Neural cell (in vitro differentiated cells): ENCODE measurements around the gene STX8. TPM values are rescaled to one million over a fixed set of nuclear protein-coding genes. Genes with fewer than 3 reads are reported as not detected.

Source experiments
- H2AFZ ChIP-seq: fragments of 200-600, 300-800 bp; sonication (generic), shearing (Covaris generic); 2 replicates; pipeline ENCODE4 v1.6.0; 2014; ENCODE audit warnings: low read depth, mild to moderate bottlenecking, antibody characterized with exemption, low read length, moderate library complexity
- H3F3A ChIP-seq: fragments of 200-600 bp; shearing (Covaris generic); 2 replicates; pipeline ENCODE4 v1.6.1; 2016; ENCODE audit warnings: mild to moderate bottlenecking, moderate library complexity, mixed read lengths, antibody characterized with exemption, low read length; ENCODE audit not compliant: insufficient read depth, poor library complexity, severe bottlenecking
- H3K27ac ChIP-seq: fragments of 200-600, 300-800 bp; sonication (generic), shearing (Covaris generic); 2 replicates; pipeline ENCODE4 v1.5.1; 2014; ENCODE audit warnings: mild to moderate bottlenecking, low read length, moderate library complexity
- H3K27me3 ChIP-seq: fragments of 300-800, 200-600 bp; sonication (generic), shearing (Covaris generic); 2 replicates; pipeline ENCODE4 v1.6.0; 2014; ENCODE audit warnings: mild to moderate bottlenecking, low read depth, low read length, moderate library complexity; ENCODE audit not compliant: insufficient read depth
- H3K36me3 ChIP-seq: fragments of 300-800, 200-600 bp; sonication (generic), shearing (Covaris generic); 2 replicates; pipeline ENCODE4 v1.5.1; 2014; ENCODE audit warnings: mild to moderate bottlenecking, antibody characterized with exemption, low read length, moderate library complexity; ENCODE audit not compliant: insufficient read depth
- H3K4me2 ChIP-seq: fragments of 300-800, 200-600 bp; sonication (generic), shearing (Covaris generic); 2 replicates; pipeline ENCODE4 v1.6.0; 2014; ENCODE audit warnings: mild to moderate bottlenecking, low read length
- H3K4me3 ChIP-seq: fragments of 300-800, 200-600 bp; sonication (generic), shearing (Covaris generic); 2 replicates; pipeline ENCODE4 v1.5.1; 2014; ENCODE audit warnings: mild to moderate bottlenecking, low read length, moderate library complexity
- H3K79me2 ChIP-seq: fragments of 200-600 bp; shearing (Covaris generic); replicated peaks from 2 replicates; pipeline ENCODE4 v1.6.0; 2014; ENCODE audit warnings: mild to moderate bottlenecking, low read length, moderate library complexity; ENCODE audit not compliant: insufficient read depth
- H3K9ac ChIP-seq: fragments of 300-800, 200-600 bp; sonication (generic), shearing (Covaris generic); 2 replicates; pipeline ENCODE4 v1.6.1; 2016; ENCODE audit warnings: mild to moderate bottlenecking, low read length, mixed read lengths
- H3K9me2 ChIP-seq: fragments of 200-600 bp; shearing (Covaris generic); 2 replicates; pipeline ENCODE4 v1.6.1; 2016; ENCODE audit warnings: mild to moderate bottlenecking, low read length, mixed read lengths; ENCODE audit not compliant: insufficient read depth
- H3K9me3 ChIP-seq: fragments of 200-600, 300-800 bp; sonication (generic), shearing (Covaris generic); 2 replicates; pipeline ENCODE4 v1.6.1; 2016; ENCODE audit warnings: mild to moderate bottlenecking, mixed run types, low read length, moderate library complexity, mixed read lengths
- H4K20me1 ChIP-seq: fragments of 200-600 bp; shearing (Covaris generic); 2 replicates; pipeline ENCODE4 v1.6.1; 2016; ENCODE audit warnings: mild to moderate bottlenecking, mixed run types; ENCODE audit not compliant: insufficient read depth
- CTCF ChIP-seq: fragments of 450-650 bp; IDR thresholded peaks from 2 replicates; pipeline ENCODE4 v1.5.1; 2014; ENCODE audit warnings: antibody characterized with exemption, mild to moderate bottlenecking, moderate library complexity; ENCODE audit not compliant: poor library complexity, severe bottlenecking
- EP300 ChIP-seq: fragments of 450-650 bp; conservative IDR thresholded peaks from 2 replicates; pipeline ENCODE4 v1.6.1; 2014; ENCODE audit warnings: antibody characterized with exemption, mild to moderate bottlenecking, moderate library complexity; ENCODE audit not compliant: poor library complexity, severe bottlenecking
- EZH2 ChIP-seq: fragments of 200-600, 300-800 bp; shearing (Covaris generic), sonication (generic); IDR thresholded peaks from 2 replicates; pipeline ENCODE4 v1.6.1; 2014; ENCODE audit warnings: antibody characterized with exemption, low read length, borderline replicate concordance, mild to moderate bottlenecking; ENCODE audit not compliant: insufficient read depth, poor library complexity, severe bottlenecking
- MXI1 ChIP-seq: fragments of 450-650 bp; conservative IDR thresholded peaks from 2 replicates; pipeline ENCODE4 v1.6.1; 2014; ENCODE audit warnings: antibody characterized with exemption, mild to moderate bottlenecking; ENCODE audit not compliant: poor library complexity, severe bottlenecking
- POLR2AphosphoS5 ChIP-seq: IDR thresholded peaks from 2 replicates; pipeline ENCODE4 v1.6.1; 2012
- RAD21 ChIP-seq: fragments of 450-650 bp; conservative IDR thresholded peaks from 2 replicates; pipeline ENCODE4 v1.6.1; 2014; ENCODE audit warnings: antibody characterized with exemption, mild to moderate bottlenecking, moderate library complexity
- REST ChIP-seq: IDR thresholded peaks from 2 replicates; pipeline ENCODE4 v1.6.1; 2012; ENCODE audit warnings: borderline replicate concordance
- SMC3 ChIP-seq: fragments of 450-650 bp; conservative IDR thresholded peaks from 2 replicates; pipeline ENCODE4 v1.6.1; 2014; ENCODE audit warnings: antibody characterized with exemption, mild to moderate bottlenecking, moderate library complexity; ENCODE audit not compliant: poor library complexity
- TAF1 ChIP-seq: IDR thresholded peaks from 2 replicates; pipeline ENCODE4 v1.6.1; 2012; ENCODE audit warnings: low read depth
- polyA plus RNA-seq: library from polyadenylated mRNA; depleted of rRNA; stranded (reverse); fragments of >200 nt; gene quantifications from 2 replicates; pipeline ENCODE4 v1.2.3, GENCODE V29; 2014

The STX8 gene
- polyA plus RNA-seq, 1 donor from 2014 or later, result 100 TPM

- no peak for TF ChIP-seq EZH2
- TF ChIP-seq CTCF, result no peak
- no peak for TF ChIP-seq RAD21
- no peak for TF ChIP-seq MXI1
- no peak for TF ChIP-seq EP300
- TF ChIP-seq REST, result no peak
- TF ChIP-seq TAF1, result no peak
- no peak for TF ChIP-seq POLR2AphosphoS5
- H3K27me3 ChIP-seq, result no peaks in the 10 kb centered on the region
These were observed 193.0 kb downstream of the STX8 start for GRCh38 chr17:9382626-9383025.

GRCh38 chr17:9381068-9381467 is 194.6 kb downstream of the STX8 start:
- Histone ChIP-seq H3K27me3 (no peaks in the 10 kb centered on the region), H3K9me2 (no peaks in the 10 kb centered on the region), H3K4me3 (no peak overlapping the region), H3K9me3 (no peaks in the 10 kb centered on the region), H2AFZ (no peak overlapping the region), H3F3A (no peaks in the 10 kb centered on the region), H3K79me2 (no peaks in the 10 kb centered on the region), H4K20me1 (no peaks in the 10 kb centered on the region), H3K36me3 (no peaks in the 10 kb centered on the region), H3K4me2 (no peak overlapping the region), H3K9ac (no peak overlapping the region), H3K27ac (no peak overlapping the region)
- TF ChIP-seq TAF1, result no peak
- no peak for TF ChIP-seq EP300
- TF ChIP-seq RAD21, result no peak
- no peak for TF ChIP-seq MXI1
- TF ChIP-seq REST, result no peak
- TF ChIP-seq CTCF, result no peak
- TF ChIP-seq EZH2, result no peak
- TF ChIP-seq SMC3, result no peak
- no peak for TF ChIP-seq POLR2AphosphoS5

More at GRCh38 chr17:9382626-9383025, 193.0 kb downstream of the STX8 start:
- no peaks in the 10 kb centered on the region for H3K36me3 ChIP-seq
- no peak overlapping the region for H3K9ac ChIP-seq
- no peaks in the 10 kb centered on the region for H3K79me2 ChIP-seq
- H3F3A ChIP-seq, result no peaks in the 10 kb centered on the region
- no peak overlapping the region for H3K4me3 ChIP-seq
- H3K27ac ChIP-seq, result no peak overlapping the region
- H2AFZ ChIP-seq, result no peak overlapping the region
- no peaks in the 10 kb centered on the region for H3K9me2 ChIP-seq
- H3K9me3 ChIP-seq, result no peaks in the 10 kb centered on the region
- H4K20me1 ChIP-seq, result no peaks in the 10 kb centered on the region
- H3K4me2 ChIP-seq, result no peak overlapping the region
